AG04449 (cell line): ENCODE measurements around the gene ZG16.
"Not testable (repeated sequence)": the region's sequence is repeated elsewhere in the genome, so short reads cannot be mapped to it uniquely, and the experiment has no call there.

ENCODE experiments used
- CTCF ChIA-PET: fragments of 350-600 bp; formaldehyde crosslinking; extraction: SDS; loops from one replicate; lab custom pipeline; 2021; ENCODE audit warnings: antibody characterized with exemption; lab: Yijun Ruan, JAX
- POLR2A ChIA-PET: fragments of 400-600, 350-600 bp; formaldehyde crosslinking; extraction: SDS; loops from one replicate; lab custom pipeline; 2020; ENCODE audit warnings: antibody characterized with exemption, inconsistent platforms; lab: Yijun Ruan, JAX
- DNase-seq: peaks from one replicate; pipeline ENCODE4 v3.0.0-alpha.2; 2010; ENCODE audit warnings: low read depth, low spot score
- H3K4me3 ChIP-seq: 2 replicates; pipeline ENCODE4 v1.5.1; 2011; ENCODE audit warnings: low read depth, mild to moderate bottlenecking, control low read depth, low read length
- CTCF ChIP-seq: IDR thresholded peaks from one replicate; pipeline ENCODE4 v1.5.1; 2011; ENCODE audit warnings: mild to moderate bottlenecking, moderate library complexity, low read length, control low read depth, inconsistent platforms; ENCODE audit not compliant: insufficient read depth; ENCODE audit errors: missing control alignments

The ZG16 gene

DNA sequence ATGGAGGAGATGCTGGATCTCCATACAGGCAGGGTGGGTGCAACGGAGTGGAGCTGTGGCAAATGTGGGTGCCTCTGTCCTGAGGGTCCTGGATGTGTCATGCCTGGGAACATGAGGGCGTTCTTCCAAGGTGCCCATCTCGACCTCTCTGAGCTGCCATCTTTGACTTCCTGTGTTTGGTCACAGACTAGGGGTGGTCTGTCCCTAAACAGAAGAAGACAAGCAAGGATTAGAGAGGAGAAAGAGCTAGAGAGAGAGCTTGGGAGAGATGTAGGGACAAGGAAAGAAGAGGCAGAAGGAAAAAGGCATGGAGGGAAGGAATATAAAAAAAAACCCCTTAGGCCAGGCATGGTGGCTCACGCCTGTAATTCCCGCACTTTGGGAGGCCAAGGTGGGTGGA is 3.3 kb upstream of the ZG16 start:
- TF ChIP-seq CTCF, result no peak
- ChIA-PET CTCF (interaction anchor here (3.1 to 3.4 kb wide), 2 partner anchors 10 to 15 kb away, joined by 14 to 22 read pairs; partner anchors contain the start of gene KIF22), POLR2A (no interaction called here)
- no peak overlapping the region for H3K4me3 ChIP-seq
- DNase-seq, result no peak

DNA sequence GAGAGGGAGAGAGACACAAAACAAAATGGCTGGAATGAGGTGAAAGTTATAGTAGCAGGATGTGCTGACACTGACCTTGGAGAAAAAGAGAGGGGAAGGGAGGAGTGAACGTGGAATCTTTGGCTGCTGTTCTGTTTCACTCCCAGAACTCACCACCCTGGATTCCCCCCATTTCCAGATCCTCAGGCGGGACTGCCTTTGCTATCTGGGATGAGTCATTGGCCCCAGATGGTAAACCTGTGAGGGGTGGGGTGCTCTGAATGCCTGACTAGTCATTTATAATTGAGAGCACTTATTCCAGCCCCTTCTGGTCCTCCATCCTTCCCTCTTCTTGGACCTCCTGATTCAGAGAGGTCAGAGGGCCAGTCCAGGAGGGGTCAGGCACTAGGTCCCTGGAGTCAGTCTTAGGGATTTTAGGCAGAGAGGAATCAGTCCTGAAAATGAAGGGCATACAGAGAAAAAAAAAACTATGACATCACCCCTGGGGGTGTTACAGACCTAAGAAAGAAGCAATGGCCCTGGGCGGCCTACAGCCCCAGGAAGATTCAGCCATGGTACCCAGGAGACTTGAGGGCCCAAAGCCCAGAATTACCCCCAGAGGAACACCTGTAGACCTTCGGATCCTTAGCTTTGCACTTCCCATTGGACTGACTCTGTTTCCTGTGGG is 2.2 kb upstream of the ZG16 start:
- POLR2A ChIA-PET, result no interaction called here
- CTCF ChIA-PET, result interaction anchor here (1.0 to 4.8 kb wide), 2 partner anchors 9 to 14 kb away, joined by 4 to 23 read pairs; partner anchors contain the start of gene KIF22
- no peak for DNase-seq
- no peak overlapping the region for H3K4me3 ChIP-seq
- no peak for TF ChIP-seq CTCF

DNA sequence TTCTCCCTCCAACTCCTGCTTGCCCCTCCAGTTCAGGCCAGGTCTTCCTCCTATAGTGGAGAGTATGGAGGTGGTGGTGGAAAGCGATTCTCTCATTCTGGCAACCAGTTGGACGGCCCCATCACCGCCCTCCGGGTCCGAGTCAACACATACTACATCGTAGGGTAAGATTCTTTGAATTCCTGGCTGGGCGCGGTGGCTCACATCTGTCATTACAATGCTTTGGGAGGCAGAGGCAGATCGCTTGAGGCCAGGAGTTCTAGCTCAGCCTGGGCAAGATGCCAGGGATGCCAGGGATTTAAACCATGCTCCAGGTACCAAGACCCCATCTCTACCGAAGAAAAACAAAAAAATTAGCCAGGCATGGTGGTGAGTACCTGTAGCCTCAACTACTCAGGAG is 1.4 kb downstream of the ZG16 start:
- DNase-seq, result no peak
- CTCF ChIA-PET, result interaction anchor here (1.3 to 4.8 kb wide), 2 partner anchors 10 to 15 kb away, joined by 3 to 23 read pairs; partner anchors contain the start of gene KIF22
- POLR2A ChIA-PET, result no interaction called here
- TF ChIP-seq CTCF, result no peak
- H3K4me3 ChIP-seq, result no peak overlapping the region

GRCh38 chr16:29783094-29783953 is 5.3 kb downstream of the ZG16 start:
- POLR2A ChIA-PET, H3K4me3 ChIP-seq, DNase-seq: not testable (repeated sequence)
- CTCF ChIA-PET, result interaction anchor here (1.1 to 3.9 kb wide), 5 partner anchors 13 to 65 kb away, joined by 3 to 28 read pairs (median 5); no protein-coding TSS in a partner anchor

GRCh38 chr16:29784157-29784556 is 6.1 kb downstream of the ZG16 start:
- ChIA-PET CTCF (interaction anchor here (0.8 to 3.9 kb wide), 20 partner anchors 8 to 251 kb away, joined by 3 to 28 read pairs (median 4); partner anchors contain the start of gene C16orf54), POLR2A (no interaction called here)
- no peak for TF ChIP-seq CTCF
- DNase-seq, result no peak
- no peak overlapping the region for H3K4me3 ChIP-seq

- ChIA-PET CTCF (interaction anchor here (0.6 to 3.9 kb wide), 25 partner anchors 9 to 254 kb away, joined by 3 to 28 read pairs (median 4); partner anchors contain the start of gene C16orf54), POLR2A (no interaction called here)
- H3K4me3 ChIP-seq, result peak overlapping the region; percentile 32
- peak; percentile 88 for TF ChIP-seq CTCF
- DNase-seq, result no peak
Observed at GRCh38 chr16:29784901-29785500, 6.9 kb downstream of the ZG16 start.

DNA sequence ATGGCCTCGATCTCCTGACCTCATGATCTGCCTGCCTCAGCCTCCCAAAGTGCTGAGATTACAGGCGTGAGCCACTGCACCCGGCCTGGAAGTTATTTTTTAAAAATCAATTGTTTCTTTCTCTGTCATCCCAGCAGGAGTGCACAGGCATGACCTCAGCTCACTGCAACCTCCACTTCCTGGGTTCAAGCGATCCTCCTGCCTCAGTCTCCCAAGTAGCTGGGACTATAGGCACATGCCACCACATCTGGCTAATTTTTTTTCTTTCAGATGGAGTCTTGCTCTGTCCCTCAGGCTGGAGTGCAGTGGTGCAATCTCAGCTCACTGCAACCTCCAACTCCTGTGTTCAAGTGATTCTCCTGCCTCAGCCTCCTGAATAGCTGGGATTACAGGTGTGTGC is 9.1 kb downstream of the ZG16 start:
- POLR2A ChIA-PET, DNase-seq, H3K4me3 ChIP-seq: not testable (repeated sequence)
- CTCF ChIA-PET, result interaction anchor here (3.9 kb wide), 1 partner anchor 9 kb away, joined by 28 read pairs; no protein-coding TSS in a partner anchor
